ENCODE results near the gene GRB10.
"Not testable (repeated sequence)": the region's sequence is repeated elsewhere in the genome, so short reads cannot be mapped to it uniquely, and the experiment has no call there.

Gene GRB10

GRCh38 chr7:50552139-50552538 is 230.6 kb downstream of the GRB10 start:
- H3K27me3 Mint-ChIP-seq (ENCODE audit: low read depth, poor library complexity), result peaks cover 31% of the 10 kb centered on the region
- TF ChIP-seq CTCF (IDR thresholded peaks at IDR 0.05), result no peak
- DNase-seq, result no peak
- no peaks in the 10 kb centered on the region for H3K4me1 Mint-ChIP-seq
- no peaks in the 10 kb centered on the region for H3K9me3 Mint-ChIP-seq
- no peak overlapping the region for H3K27ac Mint-ChIP-seq
- H3K4me3 Mint-ChIP-seq, result no peak overlapping the region
- no peaks in the 10 kb centered on the region for H3K36me3 Mint-ChIP-seq (ENCODE audit: low read depth)

GRCh38 chr7:50545613-50546012 is 237.1 kb downstream of the GRB10 start:
- not testable (repeated sequence) for H3K27ac Mint-ChIP-seq; DNase-seq; H3K4me3 Mint-ChIP-seq; H3K36me3 Mint-ChIP-seq (ENCODE audit: low read depth); H3K27me3 Mint-ChIP-seq (ENCODE audit: low read depth, poor library complexity); H3K9me3 Mint-ChIP-seq
- H3K4me1 Mint-ChIP-seq, result peaks cover 19% of the 10 kb centered on the region

GRCh38 chr7:50544992-50545391 is 237.7 kb downstream of the GRB10 start:
- no peak overlapping the region for H3K4me3 Mint-ChIP-seq
- no peaks in the 10 kb centered on the region for H3K36me3 Mint-ChIP-seq (ENCODE audit: low read depth)
- TF ChIP-seq CTCF (IDR thresholded peaks at IDR 0.05), result no peak
- peaks cover 19% of the 10 kb centered on the region for H3K4me1 Mint-ChIP-seq
- H3K27me3 Mint-ChIP-seq (ENCODE audit: low read depth, poor library complexity), result peaks cover 11% of the 10 kb centered on the region
- no peak for DNase-seq
- no peak overlapping the region for H3K27ac Mint-ChIP-seq
- no peaks in the 10 kb centered on the region for H3K9me3 Mint-ChIP-seq

GRCh38 chr7:50543776-50544442 is 238.8 kb downstream of the GRB10 start:
- no peak for DNase-seq
- Mint-ChIP-seq H3K9me3 (no peaks in the 10 kb centered on the region), H3K4me1 (peaks cover 19% of the 10 kb centered on the region), H3K27ac (no peak overlapping the region), H3K4me3 (no peak overlapping the region), H3K36me3 (ENCODE audit: low read depth) (no peaks in the 10 kb centered on the region), H3K27me3 (ENCODE audit: low read depth, poor library complexity) (peaks cover 6% of the 10 kb centered on the region)
- no peak for TF ChIP-seq CTCF (IDR thresholded peaks at IDR 0.05)

GRCh38 chr7:50542132-50542531 is 240.6 kb downstream of the GRB10 start:
- H3K4me3 Mint-ChIP-seq, result no peak overlapping the region
- H3K27ac Mint-ChIP-seq, result peak overlapping the region; percentile 79
- no peaks in the 10 kb centered on the region for H3K9me3 Mint-ChIP-seq
- H3K27me3 Mint-ChIP-seq (ENCODE audit: low read depth, poor library complexity), result peaks cover 9% of the 10 kb centered on the region
- TF ChIP-seq CTCF (IDR thresholded peaks at IDR 0.05), result no peak
- no peaks in the 10 kb centered on the region for H3K36me3 Mint-ChIP-seq (ENCODE audit: low read depth)
- DNase-seq, result no peak
- H3K4me1 Mint-ChIP-seq, result peaks cover 19% of the 10 kb centered on the region

- no peak for TF ChIP-seq CTCF (IDR thresholded peaks at IDR 0.05)
- H3K4me1 Mint-ChIP-seq, result peaks cover 19% of the 10 kb centered on the region
- H3K27ac Mint-ChIP-seq, result no peak overlapping the region
- H3K36me3 Mint-ChIP-seq (ENCODE audit: low read depth), result no peaks in the 10 kb centered on the region
- H3K4me3 Mint-ChIP-seq, result no peak overlapping the region
- DNase-seq, result no peak
- no peaks in the 10 kb centered on the region for H3K9me3 Mint-ChIP-seq
- peaks cover 13% of the 10 kb centered on the region for H3K27me3 Mint-ChIP-seq (ENCODE audit: low read depth, poor library complexity)
Measured at GRCh38 chr7:50540785-50541579, 241.7 kb downstream of the GRB10 start.

Data from nephron progenitor cell (in vitro differentiated cells).